Activated CD4-positive, CD25-positive, alpha-beta regulatory T cell treated with anti-CD3 and anti-CD28 coated beads, Interleukin-2, amount 50 U/mL, for 24 hours (primary cell): ENCODE data around the gene CFAP52.
A peak's percentile ranks its signal among the peaks of the same experiment; 100 is the strongest.
"Not testable (repeated sequence)": the region's sequence is repeated elsewhere in the genome, so short reads cannot be mapped to it uniquely, and the experiment has no call there.

Experiments
- ATAC-seq, 2 donors: fragments of 150-1000 bp; cut with Tn5 transposase; one replicate each; pipeline ENCODE4 v1.10.0; 2021; ENCODE audit warnings: mild to moderate bottlenecking in 1 of 2, moderate library complexity in 1 of 2

CFAP52 gene, protein sequence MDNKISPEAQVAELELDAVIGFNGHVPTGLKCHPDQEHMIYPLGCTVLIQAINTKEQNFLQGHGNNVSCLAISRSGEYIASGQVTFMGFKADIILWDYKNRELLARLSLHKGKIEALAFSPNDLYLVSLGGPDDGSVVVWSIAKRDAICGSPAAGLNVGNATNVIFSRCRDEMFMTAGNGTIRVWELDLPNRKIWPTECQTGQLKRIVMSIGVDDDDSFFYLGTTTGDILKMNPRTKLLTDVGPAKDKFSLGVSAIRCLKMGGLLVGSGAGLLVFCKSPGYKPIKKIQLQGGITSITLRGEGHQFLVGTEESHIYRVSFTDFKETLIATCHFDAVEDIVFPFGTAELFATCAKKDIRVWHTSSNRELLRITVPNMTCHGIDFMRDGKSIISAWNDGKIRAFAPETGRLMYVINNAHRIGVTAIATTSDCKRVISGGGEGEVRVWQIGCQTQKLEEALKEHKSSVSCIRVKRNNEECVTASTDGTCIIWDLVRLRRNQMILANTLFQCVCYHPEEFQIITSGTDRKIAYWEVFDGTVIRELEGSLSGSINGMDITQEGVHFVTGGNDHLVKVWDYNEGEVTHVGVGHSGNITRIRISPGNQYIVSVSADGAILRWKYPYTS

DNA sequence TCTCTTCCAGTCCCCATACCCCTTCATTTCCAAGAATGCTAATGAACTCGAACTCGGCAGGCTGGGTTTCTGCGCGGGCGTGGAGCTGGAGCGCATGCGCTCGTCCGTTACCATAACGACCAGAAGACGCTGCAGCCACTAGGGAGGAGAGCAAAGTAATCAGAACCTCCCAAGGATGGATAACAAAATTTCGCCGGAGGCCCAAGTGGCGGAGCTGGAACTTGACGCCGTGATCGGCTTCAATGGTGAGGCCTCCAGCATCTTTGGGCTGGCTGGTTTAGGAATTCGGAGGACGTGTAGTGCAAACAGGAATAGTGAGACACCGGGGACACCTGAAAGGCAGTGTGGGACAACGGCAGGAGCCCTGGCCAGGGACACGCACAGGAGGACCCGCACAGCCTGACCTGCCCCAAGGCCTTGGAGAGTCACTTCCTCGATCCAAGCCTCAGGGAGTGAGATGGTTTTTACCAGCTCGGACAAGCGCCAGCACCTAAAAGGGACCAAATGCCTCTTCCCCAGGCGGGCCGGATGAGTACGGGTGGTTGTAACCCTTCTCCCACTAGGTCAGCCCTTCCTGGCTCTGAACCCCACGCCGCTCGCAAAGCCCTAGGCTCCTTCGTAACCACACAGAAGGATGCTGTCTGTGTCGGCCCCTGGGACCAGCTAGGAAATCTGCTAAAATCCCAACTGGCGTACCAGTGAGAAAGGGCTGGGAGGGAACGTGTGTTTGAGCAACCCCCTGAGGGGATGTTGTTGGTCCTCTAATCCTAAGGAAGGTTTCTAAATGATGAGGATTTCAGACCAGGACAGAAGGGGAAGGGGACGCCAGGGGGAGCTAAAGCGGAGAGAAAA is at the start of gene CFAP52:
Gene CFAP52, plus strand, starts transcription at position 122 of the 852 bp plus-strand sequence. Its CDS starts 54 bp downstream, at position 176.
- ATAC-seq, result peak; percentile 69 to 72

DNA sequence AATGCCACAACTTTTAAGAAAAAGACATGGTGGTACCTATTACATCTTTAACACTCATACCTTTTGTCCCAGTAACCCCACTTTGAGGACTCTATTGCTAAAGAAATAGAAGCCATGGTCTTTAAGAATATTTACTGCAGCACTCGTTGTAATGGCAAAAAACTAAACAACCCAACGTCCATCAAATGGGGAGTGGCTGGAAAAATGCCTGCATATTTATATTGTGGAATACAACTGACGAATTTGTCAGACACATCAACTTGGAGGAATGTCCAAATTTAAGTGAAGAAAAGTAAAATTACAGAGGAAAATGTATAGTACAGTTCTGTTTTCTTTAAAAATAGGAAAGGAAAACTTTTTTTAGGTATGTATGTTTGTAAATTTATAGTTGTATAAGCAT is 48.7 kb upstream of the CFAP52 start:
- no peak for ATAC-seq

DNA sequence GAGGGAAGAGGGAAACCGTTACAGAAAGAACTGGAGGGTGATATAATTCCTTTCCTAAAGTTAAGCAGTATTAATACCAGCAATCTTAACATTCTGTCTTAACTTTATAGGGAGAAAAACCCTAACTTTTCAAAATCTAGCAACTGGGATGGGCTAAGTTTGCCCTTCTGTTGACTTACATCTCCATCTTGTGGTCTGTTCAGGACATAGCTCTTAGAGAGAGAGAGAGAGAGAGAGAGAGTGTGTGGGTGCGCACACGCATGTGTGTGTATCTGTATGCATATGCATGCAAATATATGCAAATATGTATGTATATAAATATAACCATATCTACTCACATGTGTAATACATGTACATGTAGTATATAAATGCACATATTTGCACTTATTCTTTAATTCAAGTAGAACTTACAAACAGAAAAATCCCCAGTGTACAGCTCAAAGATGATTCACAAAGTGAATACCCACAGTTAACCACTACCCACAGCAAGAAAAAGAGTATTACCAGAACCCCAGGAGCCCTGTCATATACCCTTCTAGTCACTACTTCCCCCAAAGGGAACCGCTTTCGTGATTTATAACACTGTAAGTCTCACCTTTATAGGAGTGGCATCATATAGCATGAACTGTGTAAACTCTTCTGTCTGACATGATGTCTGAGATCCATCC is 47.3 kb upstream of the CFAP52 start:
- peak; percentile 88 to 89 for ATAC-seq

DNA sequence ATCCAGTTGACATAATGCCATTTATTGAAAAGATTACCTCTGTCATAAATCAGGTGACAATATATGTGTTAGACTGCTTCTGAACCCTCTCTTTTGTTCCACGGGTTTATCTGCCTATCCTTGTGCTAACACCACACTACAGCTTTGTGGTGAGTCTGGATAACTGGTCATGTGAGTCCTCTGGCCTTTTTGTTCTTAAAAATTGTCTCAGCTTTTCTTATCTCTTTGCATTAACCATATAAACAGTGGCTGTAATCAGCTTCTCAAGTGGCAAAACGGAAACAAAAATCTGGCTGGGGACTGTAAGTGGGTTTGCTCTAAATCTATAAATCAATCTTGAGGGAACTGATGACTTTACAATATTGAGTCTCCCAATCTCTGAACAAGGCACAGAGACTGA is 45.4 kb upstream of the CFAP52 start:
- no peak for ATAC-seq

DNA sequence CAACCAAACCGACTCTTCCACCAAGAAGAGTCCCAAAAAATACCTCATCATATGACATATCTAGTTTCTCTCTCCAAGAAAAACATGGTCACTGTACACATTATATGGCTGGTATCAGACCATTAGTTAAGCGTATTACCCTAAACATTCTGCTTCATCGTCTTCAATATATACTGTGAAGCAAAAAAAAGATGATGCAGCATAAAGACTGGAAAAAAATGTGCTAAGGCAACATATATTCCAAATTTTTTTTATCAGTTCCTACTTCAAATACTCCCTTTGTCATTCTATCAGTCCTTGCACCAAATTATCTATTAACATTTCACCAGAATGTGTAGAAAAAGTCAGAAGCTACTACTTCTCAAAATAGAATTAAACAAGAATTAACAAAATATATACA is 43.7 kb upstream of the CFAP52 start:
- no peak for ATAC-seq

DNA sequence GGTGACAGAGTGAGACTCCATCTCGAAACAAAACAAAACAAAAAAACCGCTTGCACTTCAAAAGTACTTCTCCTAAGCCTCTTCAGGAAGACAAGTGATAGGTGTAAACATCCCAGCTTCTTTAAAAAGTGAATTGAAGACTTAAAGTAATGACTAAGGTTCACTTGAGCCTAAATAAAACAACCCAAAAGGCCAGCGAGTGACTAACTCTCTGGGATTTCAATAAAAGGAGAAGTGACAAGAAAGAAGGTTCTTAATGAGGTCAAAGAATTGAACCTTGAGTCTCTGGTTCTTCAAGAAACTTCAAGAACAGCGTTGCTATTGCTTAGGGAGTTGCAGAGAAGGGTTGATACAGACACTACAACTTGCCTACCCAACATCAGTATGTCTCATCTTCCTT is 43.0 kb upstream of the CFAP52 start:
- ATAC-seq, result no peak

DNA sequence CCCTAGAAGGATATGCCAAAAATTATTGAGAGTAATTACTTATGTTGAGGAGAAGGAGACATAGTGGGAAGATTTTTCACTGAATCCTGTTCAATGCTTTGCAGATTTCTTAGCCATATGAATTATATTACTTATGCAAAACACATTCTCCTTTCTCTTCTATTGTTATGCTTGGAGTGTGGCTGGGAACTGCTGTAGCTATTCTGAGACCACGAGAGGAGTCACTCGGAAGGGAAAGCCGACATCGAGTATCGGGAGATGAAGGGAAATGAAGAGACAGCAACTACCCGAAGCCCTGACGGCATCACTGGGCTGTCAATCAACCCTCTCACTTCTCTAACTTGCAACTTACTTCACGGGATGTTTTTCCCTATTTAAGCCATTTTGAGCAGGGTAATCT is 40.4 kb upstream of the CFAP52 start:
- ATAC-seq, result no peak

DNA sequence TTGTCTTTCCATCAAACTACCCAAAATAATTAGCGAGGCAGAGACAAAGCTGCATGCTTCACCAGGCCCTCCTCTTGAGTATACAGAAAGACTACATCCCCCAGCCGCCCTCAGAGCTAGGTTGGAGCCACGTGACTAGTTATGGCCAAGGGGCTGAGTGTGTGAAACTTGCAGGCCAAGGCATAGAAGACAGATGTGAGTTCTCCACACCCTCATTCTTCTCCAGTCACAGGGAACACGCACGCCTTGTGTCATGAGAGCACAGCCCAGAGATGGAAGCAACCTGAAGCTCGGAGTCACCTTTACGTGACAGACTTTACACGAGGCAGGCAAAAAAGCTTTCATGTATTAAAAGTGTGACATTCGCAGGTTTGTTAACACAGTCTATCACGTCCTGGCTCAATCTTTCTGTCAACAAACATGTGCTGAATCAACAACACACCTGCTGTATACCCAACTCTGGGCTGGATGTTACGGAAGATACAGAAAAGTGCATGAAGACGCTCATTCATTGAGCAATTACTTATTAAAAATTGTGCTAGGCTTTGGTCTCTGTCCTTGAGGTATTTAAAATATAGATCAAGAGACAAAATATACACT is 39.2 kb upstream of the CFAP52 start:
- ATAC-seq, result no peak

DNA sequence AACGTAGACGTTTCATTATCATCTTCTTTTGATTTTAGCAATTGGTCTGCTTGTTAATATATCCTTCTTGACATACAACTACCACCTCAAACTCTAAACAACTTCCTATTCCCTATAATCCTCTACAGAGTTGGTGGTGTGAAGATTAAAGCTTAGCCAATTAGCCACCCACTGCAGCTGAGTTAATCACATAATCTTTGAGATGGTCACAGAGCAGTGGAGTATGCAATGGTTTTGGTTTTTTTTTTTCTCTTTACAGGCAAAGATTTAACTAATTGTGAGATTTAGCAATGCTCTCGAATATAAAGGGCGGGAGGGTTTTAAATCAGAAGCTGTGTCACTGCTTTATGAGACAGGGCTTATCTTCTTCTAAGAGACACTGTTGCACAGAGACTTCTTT is 37.8 kb upstream of the CFAP52 start:
- ATAC-seq, result no peak

DNA sequence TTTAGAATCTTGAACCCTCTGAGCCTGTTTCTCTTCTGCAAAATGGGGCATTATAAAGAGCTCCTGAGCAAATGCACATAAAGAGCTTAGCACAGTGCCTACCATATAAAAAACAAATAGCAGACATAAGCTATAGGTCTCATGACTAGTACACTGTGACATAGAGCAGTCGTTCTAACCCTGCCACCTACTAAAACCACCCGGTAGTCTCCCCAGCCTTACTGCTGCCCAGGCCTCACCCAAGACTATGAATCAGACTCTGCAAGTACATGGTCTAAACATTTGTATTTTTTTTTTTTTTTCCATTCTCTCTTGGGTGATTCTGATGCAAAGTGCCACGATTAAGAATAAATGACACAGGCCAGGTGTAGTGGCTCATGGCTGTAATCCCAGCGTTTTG is 34.7 kb upstream of the CFAP52 start:
- no peak for ATAC-seq

DNA sequence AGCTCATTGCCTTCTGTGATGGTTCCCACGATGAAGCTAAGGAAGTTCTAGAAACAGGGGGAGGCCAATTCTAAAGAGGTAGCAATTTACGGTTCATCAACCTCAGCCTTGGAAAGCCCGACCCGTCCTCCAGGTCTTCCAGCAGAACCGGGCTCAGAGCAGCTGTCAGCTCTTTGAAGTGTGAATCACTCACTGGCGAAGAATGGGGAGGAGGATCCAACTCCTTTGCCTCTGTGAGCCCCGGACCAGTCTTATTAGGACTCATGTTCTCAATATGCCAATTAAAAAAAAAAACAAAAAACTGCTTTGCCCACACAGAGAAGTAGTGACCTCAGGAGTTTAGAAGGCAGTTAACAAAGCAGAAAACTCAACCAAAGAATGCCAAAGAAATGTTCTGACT is 32.2 kb upstream of the CFAP52 start:
- no peak for ATAC-seq

DNA sequence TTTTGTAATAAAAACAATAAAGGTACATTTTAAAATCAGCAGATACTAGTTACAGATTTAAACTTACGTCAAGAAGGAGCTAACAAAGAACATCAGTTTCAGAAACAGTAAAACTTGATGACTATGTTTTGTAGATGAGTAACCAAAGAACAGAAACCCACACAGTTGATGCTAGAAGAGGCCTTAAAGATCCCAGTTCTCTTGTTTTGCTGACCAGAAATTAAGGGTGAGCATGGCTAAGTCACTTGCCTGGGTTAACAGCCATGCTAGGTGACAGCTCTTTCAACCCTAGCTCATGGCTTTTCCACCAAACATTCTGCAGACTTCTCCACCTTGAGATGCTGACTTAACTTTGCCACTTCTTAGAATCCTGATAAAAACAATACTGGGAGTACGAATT is 27.2 kb upstream of the CFAP52 start:
- ATAC-seq, result no peak

DNA sequence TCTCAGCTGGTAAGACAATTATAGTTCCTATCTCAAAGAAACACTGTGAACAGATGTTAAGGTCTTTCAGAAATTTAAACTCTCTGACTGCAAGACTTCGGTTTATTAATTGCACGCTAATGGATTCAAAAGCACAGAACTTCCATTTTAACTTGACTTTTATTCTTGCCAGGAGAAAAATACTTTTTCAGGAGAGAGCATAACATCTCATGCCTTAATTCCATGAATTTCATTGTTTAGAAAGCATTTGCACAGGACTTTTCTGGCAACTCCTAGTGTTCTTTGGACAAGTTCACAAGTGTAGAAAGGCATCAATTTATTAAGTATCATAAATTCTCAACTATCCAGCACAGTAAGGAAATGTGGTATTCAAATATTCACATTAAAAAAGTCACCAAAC is 23.3 kb upstream of the CFAP52 start:
- ATAC-seq, result no peak

DNA sequence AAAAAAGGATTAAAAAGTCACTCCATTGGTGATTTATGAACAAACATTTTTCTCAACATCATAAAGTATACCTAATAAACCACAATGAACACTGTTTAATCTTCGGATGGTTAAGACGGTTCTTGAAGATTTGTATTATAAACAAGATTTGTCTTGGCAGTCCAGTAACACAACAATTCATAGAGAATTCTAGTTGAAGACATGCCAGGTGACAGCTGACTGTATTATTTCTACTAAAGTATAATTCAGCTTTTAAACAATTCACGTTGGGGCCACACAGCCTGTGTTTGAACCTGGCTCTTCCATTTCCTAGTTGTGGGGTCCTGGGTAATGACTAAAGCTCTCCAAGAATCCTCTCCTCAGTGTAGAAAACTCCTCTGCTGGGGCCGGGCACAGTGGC is 22.8 kb upstream of the CFAP52 start:
- no peak for ATAC-seq

DNA sequence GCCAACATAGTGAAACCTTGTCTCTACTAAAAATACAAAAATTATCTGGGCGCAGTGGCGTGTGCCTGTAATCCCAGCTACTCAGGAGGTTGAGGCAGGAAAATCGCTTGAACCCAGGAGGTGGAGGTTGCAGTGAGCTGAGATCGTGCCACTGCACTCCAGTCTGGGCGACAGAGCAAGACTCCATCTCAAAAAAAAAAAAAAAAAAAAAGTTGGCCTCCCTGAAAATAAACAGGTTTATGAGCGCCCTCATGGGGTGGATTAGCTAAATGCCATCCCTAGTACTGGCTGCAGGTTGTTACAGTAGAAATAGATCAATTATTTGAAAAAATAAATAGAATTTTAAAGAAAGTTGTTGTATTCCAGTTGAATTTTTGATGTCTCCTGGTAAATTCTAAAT is 21.7 kb upstream of the CFAP52 start:
- not testable (repeated sequence) for ATAC-seq

DNA sequence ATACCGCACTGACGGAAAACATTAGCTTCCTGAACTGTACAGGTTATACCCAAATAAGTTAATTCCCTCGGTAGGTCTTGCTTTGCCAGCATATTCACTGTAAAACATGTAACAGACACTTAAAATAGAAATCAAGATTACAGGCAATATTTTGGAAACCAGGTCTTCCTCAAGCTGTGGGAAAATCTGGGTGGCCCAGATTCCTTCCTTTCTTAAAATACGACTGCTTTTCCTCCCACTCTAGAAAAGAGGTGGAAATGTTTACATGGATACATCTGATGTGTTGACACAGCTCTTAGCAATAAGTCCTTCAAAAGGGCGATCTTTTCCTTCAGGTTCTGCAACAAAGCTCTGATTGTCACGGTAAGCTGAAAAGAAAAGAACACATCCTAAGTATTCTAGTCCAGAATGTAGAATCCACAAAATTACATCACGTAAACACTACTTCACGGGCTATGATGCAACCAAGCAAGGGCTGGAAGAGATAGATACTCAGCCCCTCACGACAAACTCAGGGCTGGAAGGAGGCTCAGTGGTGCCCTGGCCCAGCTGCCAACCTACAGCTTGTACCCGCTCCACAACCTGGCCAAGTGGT is 19.2 kb upstream of the CFAP52 start:
- ATAC-seq, result no peak

DNA sequence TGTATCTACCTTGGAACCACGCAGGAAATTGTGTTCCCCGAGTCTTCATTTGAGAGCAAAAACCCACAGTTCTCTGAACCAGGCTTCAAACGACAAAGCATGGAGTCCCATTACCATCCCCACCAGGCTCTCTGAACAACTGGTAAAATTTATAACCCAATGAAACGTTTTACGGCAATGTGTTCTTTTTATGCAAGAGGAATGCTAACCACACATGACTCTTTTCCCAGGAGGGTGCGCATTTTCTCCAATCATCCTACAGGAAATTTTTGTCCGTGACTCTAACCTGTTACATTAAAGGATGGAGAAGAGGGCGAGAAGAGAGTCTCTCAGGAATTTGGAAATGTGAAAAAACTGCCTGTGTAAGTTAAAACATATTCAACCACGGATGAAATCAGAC is 18.6 kb upstream of the CFAP52 start:
- ATAC-seq, result no peak

DNA sequence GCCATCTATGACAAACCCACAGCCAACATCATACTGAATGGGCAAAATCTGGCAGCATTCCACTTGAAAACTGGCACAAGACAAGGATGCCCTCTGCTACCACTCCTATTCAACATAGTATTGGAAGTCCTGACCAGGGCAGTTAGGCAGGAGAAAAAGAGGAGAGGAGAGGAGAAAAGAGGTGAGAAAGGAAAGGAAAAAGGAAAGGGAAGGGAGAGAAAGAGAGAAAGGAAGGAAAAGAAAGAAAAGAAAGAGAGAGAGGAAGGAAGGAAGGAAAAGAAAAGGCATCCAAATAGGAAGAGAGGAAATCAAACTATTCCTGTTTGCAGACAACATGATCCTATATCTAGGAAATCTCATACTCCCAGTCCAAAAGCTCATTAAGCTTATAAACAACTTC is 12.3 kb upstream of the CFAP52 start:
- no peak for ATAC-seq

DNA sequence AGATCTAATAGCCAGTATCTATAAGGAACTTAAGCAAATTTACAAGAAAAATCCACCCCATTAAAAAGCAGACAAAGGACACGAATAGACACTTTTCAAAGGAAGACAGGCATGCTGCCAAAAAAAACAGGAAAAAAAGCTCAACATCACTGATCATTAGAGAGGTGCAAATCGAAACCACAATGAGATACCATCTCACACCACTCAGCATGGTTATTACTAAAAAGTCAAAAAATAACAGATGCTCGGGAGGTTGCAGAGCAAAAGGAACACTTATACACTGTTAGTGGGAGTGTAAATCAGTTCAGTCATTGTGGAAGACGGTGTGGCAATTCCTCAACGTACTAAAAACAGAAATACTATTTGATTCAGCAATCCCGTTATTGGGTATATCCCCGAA is 10.4 kb upstream of the CFAP52 start:
- ATAC-seq, result peak in 1 of 2 donors; percentile 55

DNA sequence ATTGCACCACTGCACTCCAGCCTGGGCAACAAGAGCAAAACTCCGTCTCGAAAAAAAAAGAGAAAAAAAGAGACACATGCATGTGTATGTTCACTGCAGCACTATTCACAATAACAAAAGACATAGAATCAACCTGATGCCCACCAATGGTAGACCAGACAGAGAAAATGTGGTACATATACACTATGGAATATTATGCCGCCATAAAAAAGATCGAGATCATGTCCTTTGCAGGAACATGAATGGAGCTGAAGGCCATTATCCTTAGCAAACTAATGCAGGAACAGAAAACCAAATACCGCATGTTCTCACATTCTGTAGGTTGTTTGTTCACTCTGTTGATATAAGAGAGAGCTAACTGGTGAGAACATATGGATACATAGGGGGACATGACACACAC is 9.7 kb upstream of the CFAP52 start:
- ATAC-seq, result not testable (repeated sequence)

DNA sequence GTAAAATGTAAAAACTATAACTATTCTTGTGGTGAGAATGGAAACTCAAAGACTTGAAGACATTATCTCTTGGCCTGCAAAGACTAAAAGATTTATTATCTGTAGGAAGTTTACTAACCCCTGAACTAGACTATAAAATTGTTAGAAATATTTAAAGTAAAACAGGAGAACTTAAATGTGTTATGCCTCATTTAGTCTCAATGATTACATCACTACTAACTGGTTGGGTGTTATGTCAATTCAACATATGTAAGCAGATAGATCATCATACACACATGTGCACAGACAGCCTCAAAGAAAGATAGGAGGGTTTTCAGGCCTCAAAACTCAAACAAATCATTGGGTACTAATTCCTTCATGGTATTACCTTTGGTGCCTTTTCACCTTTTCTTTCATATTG is 8.4 kb upstream of the CFAP52 start:
- no peak for ATAC-seq

DNA sequence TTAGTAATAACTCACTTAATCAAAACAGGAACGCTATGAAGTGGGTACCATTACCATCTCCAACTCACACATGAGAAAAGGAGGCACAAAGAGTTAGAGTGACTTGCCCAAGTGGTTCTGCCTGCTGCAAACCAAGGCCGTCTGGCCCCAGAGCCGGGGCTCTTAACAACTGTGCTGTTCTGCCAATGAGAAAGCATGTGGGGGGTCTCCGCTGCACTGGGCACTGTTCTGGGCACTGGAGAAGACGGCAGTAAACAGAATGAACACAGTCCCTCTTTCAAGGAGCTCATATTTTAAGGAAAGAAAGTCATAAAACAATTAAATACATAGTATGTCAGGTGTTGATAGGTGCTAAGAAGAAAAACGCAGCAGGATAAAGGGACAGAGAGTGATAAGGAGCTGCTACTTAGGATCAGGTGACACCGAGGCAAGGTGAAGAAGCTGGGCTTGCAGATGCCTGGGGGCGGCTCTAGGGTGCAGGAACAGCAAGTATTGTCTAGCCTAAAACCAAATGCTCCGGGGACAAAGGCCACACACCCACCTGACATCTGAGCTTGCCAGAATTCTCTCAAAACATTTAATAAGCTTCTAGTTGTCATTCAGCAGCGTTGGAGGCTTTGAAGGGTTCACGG is 7.4 kb upstream of the CFAP52 start:
- ATAC-seq, result no peak
